HG02970 (cell line): ENCODE measurements around the gene AUTS2.

Experiments used
- ATAC-seq: cut with Tn5 transposase; IDR thresholded peaks from one replicate; pipeline ENCODE4 v1.9.1; 2021; ENCODE audit warnings: mild to moderate bottlenecking, moderate library complexity, moderate number of reproducible peaks; ENCODE audit not compliant: unreplicated experiment, low FRiP score

Gene AUTS2

GRCh38 chr7:69653806-69654205 lies 55.5 kb downstream of the AUTS2 start:
- no peak for ATAC-seq

GRCh38 chr7:69654381-69654780 lies 56.1 kb downstream of the AUTS2 start:
- no peak for ATAC-seq

- ATAC-seq, result no peak
Measured at GRCh38 chr7:69654849-69655707, 56.8 kb downstream of the AUTS2 start.

- no peak for ATAC-seq
Measured at GRCh38 chr7:69656077-69656476, 57.8 kb downstream of the AUTS2 start.

- no peak for ATAC-seq
Measured at GRCh38 chr7:69656890-69657289, 58.6 kb downstream of the AUTS2 start.

GRCh38 chr7:69657331-69657730 lies 59.1 kb downstream of the AUTS2 start:
- no peak for ATAC-seq

GRCh38 chr7:69657985-69658384 lies 59.7 kb downstream of the AUTS2 start:
- no peak for ATAC-seq

- ATAC-seq, result no peak
Measured at GRCh38 chr7:69659983-69660382, 61.7 kb downstream of the AUTS2 start.

GRCh38 chr7:69661342-69661741 lies 63.1 kb downstream of the AUTS2 start:
- ATAC-seq, result no peak

GRCh38 chr7:69663911-69664832 lies 65.9 kb downstream of the AUTS2 start:
- ATAC-seq, result no peak

GRCh38 chr7:69665369-69665768 lies 67.1 kb downstream of the AUTS2 start:
- ATAC-seq, result no peak

GRCh38 chr7:69668339-69668870 lies 70.1 kb downstream of the AUTS2 start:
- no peak for ATAC-seq

GRCh38 chr7:69670701-69671100 lies 72.4 kb downstream of the AUTS2 start:
- no peak for ATAC-seq

- no peak for ATAC-seq
Measured at GRCh38 chr7:69673074-69673473, 74.8 kb downstream of the AUTS2 start.

- ATAC-seq, result no peak
Measured at GRCh38 chr7:69674701-69675182, 76.5 kb downstream of the AUTS2 start.

GRCh38 chr7:69676247-69676646 lies 78.0 kb downstream of the AUTS2 start:
- no peak for ATAC-seq

- no peak for ATAC-seq
Measured at GRCh38 chr7:69677054-69677852, 79.0 kb downstream of the AUTS2 start.

GRCh38 chr7:69677881-69678493 lies 79.7 kb downstream of the AUTS2 start:
- ATAC-seq, result no peak

- no peak for ATAC-seq
Measured at GRCh38 chr7:69678494-69679187, 80.4 kb downstream of the AUTS2 start.
